Osteocyte (in vitro differentiated cells): ENCODE results near the gene CCDC146. TPM values are rescaled to one million over a fixed set of nuclear protein-coding genes. Genes with fewer than 3 reads are reported as not detected.
"Not testable (repeated sequence)": the region's sequence is repeated elsewhere in the genome, so short reads cannot be mapped to it uniquely, and the experiment has no call there.

Experiments used
- DNase-seq: peaks from one replicate; pipeline ENCODE4 v3.0.0; 2021; ENCODE audit warnings: mixed read lengths; ENCODE audit not compliant: unreplicated experiment; ENCODE audit errors: extremely low spot score
- H3K27ac Mint-ChIP-seq: one replicate; pipeline ENCODE4 v1.8.0; 2021; ENCODE audit warnings: mild to moderate bottlenecking, mixed read lengths; ENCODE audit not compliant: unreplicated experiment
- H3K27me3 Mint-ChIP-seq: one replicate; pipeline ENCODE4 v1.8.0; 2021; ENCODE audit warnings: mixed read lengths; ENCODE audit not compliant: unreplicated experiment
- H3K36me3 Mint-ChIP-seq: one replicate; pipeline ENCODE4 v1.8.0; 2021; ENCODE audit warnings: mixed read lengths; ENCODE audit not compliant: unreplicated experiment
- H3K4me1 Mint-ChIP-seq: one replicate; pipeline ENCODE4 v1.8.0; 2021; ENCODE audit warnings: mixed read lengths; ENCODE audit not compliant: unreplicated experiment
- H3K4me3 Mint-ChIP-seq: one replicate; pipeline ENCODE4 v1.8.0; 2021; ENCODE audit warnings: mild to moderate bottlenecking, moderate library complexity, mixed read lengths; ENCODE audit not compliant: unreplicated experiment
- H3K9me3 Mint-ChIP-seq: one replicate; pipeline ENCODE4 v1.8.0; 2021; ENCODE audit warnings: mixed read lengths; ENCODE audit not compliant: unreplicated experiment
- CTCF ChIP-seq: fragments of 200-600 bp; sonication (generic); IDR thresholded peaks from 2 replicates; pipeline ENCODE4 v1.5.0; 2021; ENCODE audit warnings: antibody characterized with exemption, mild to moderate bottlenecking, moderate library complexity
- total RNA-seq: library from RNA; stranded (reverse); gene quantifications from 2 replicates; pipeline ENCODE4 v1.2.1, GENCODE V29; 2021

The CCDC146 gene
- total RNA-seq, 1 donor from 2014 or later = 5.1 TPM

- H3K36me3 Mint-ChIP-seq = peaks cover 3% of the 10 kb centered on the region
- TF ChIP-seq CTCF = no peak
- H3K4me1 Mint-ChIP-seq = no peaks in the 10 kb centered on the region
- no peak overlapping the region for H3K27ac Mint-ChIP-seq
- peaks cover 6% of the 10 kb centered on the region for H3K9me3 Mint-ChIP-seq
- DNase-seq = no peak
- no peak overlapping the region for H3K4me3 Mint-ChIP-seq
- H3K27me3 Mint-ChIP-seq = no peaks in the 10 kb centered on the region
These were observed 95.2 kb downstream of the CCDC146 start for GRCh38 chr7:77217474-77218185.

- H3K9me3 Mint-ChIP-seq, DNase-seq, H3K27me3 Mint-ChIP-seq, H3K36me3 Mint-ChIP-seq, H3K4me3 Mint-ChIP-seq, H3K4me1 Mint-ChIP-seq, H3K27ac Mint-ChIP-seq: not testable (repeated sequence)
These were observed 97.4 kb downstream of the CCDC146 start for GRCh38 chr7:77219701-77220331.

GRCh38 chr7:77222065-77222464, 99.7 kb downstream of the CCDC146 start:
- H3K27ac Mint-ChIP-seq = no peak overlapping the region
- peaks cover 3% of the 10 kb centered on the region for H3K36me3 Mint-ChIP-seq
- H3K4me1 Mint-ChIP-seq = peaks cover 2% of the 10 kb centered on the region
- TF ChIP-seq CTCF = no peak
- no peak for DNase-seq
- H3K9me3 Mint-ChIP-seq = peaks cover 6% of the 10 kb centered on the region
- no peaks in the 10 kb centered on the region for H3K27me3 Mint-ChIP-seq
- H3K4me3 Mint-ChIP-seq = no peak overlapping the region

- Mint-ChIP-seq H3K27me3 (no peaks in the 10 kb centered on the region), H3K27ac (no peak overlapping the region), H3K9me3 (peaks cover 6% of the 10 kb centered on the region), H3K4me1 (peaks cover 2% of the 10 kb centered on the region), H3K36me3 (peaks cover 3% of the 10 kb centered on the region), H3K4me3 (no peak overlapping the region)
- DNase-seq = no peak
- TF ChIP-seq CTCF = no peak
These were observed 100.4 kb downstream of the CCDC146 start for GRCh38 chr7:77222819-77223218.

GRCh38 chr7:77223261-77223660, 100.8 kb downstream of the CCDC146 start:
- peaks cover 6% of the 10 kb centered on the region for H3K9me3 Mint-ChIP-seq
- peaks cover 3% of the 10 kb centered on the region for H3K36me3 Mint-ChIP-seq
- no peak overlapping the region for H3K27ac Mint-ChIP-seq
- DNase-seq = no peak
- no peak overlapping the region for H3K4me3 Mint-ChIP-seq
- H3K4me1 Mint-ChIP-seq = peaks cover 2% of the 10 kb centered on the region
- no peak for TF ChIP-seq CTCF
- H3K27me3 Mint-ChIP-seq = no peaks in the 10 kb centered on the region
